Endothelial cell of umbilical vein (primary cell): ENCODE results near the gene CNBD2. TPM values are rescaled to one million over a fixed set of nuclear protein-coding genes. Genes with fewer than 3 reads are reported as not detected.
A peak's percentile ranks its signal among the peaks of the same experiment; 100 is the strongest.

Experiments used
- BruUV-seq: library from RNA; stranded (reverse); fragments of 400-500 nt; replicated peaks from 2 replicates; lab custom pipeline; 2021; lab: Mats Ljungman, UMichigan
- CTCF ChIA-PET: fragments of 300-600, 350-600 bp; sonication (Branson Sonifier 250); formaldehyde crosslinking; loops from one replicate; lab custom pipeline; 2021; ENCODE audit warnings: antibody characterized with exemption, inconsistent platforms; lab: Charles Lee
- POLR2A ChIA-PET: fragments of 300-600, 350-600 bp; sonication (Branson Sonifier 250); formaldehyde crosslinking; loops from one replicate; lab custom pipeline; 2021; ENCODE audit warnings: antibody characterized with exemption, inconsistent platforms; lab: Charles Lee
- DNase-seq: peaks from one replicate; pipeline ENCODE4 v3.0.0-alpha.2; 2011; ENCODE audit warnings: low read depth, low spot score
- FAIRE-seq: peaks from 2 replicates; lab custom pipeline; 2011; peaks lifted over from hg19 to GRCh38; lab: Jason Lieb, UNC
- H2AFZ ChIP-seq: 2 replicates; pipeline ENCODE4 v1.6.0; 2012; ENCODE audit warnings: low read depth, low read length, control low read depth, inconsistent platforms
- H3K27ac ChIP-seq: 2 replicates; pipeline ENCODE4 v1.5.1; 2011; ENCODE audit warnings: low read depth, mild to moderate bottlenecking, control low read depth, low read length, moderate library complexity; ENCODE audit not compliant: insufficient read depth
- H3K27me3 ChIP-seq, 2 experiments: 2 replicates each; pipeline versions ENCODE4 v1.6.0 to v1.6.1; 2011; ENCODE audit warnings: low read length in 2 of 2, mixed read lengths in 1 of 2; ENCODE audit not compliant: control insufficient read depth in 2 of 2, insufficient read depth in 2 of 2
- H3K36me3 ChIP-seq, 2 experiments: 2 replicates in 1 of 2; 3 replicates in 1 of 2; pipeline ENCODE4 v1.5.1; 2011; ENCODE audit warnings: low read length in 2 of 2, mild to moderate bottlenecking in 1 of 2, moderate library complexity in 1 of 2; ENCODE audit not compliant: control insufficient read depth in 2 of 2, insufficient read depth in 2 of 2; ENCODE audit errors: extremely low read depth in 1 of 2
- H3K4me1 ChIP-seq: 3 replicates; pipeline ENCODE4 v1.5.1; 2011; ENCODE audit warnings: mild to moderate bottlenecking, low read length; ENCODE audit not compliant: control insufficient read depth, insufficient read depth; ENCODE audit errors: extremely low read depth
- H3K4me2 ChIP-seq: 2 replicates; pipeline ENCODE4 v1.6.1; 2011; ENCODE audit warnings: low read length, control low read depth, mixed read lengths; ENCODE audit not compliant: insufficient read depth
- H3K4me3 ChIP-seq, 3 experiments: fragments of 200-600 bp in 1 of 3; sonication (generic), shearing (Covaris generic) in 1 of 3; replicated peaks in 1 of 3; 2 replicates each; pipeline ENCODE4 v1.5.1; 2011 to 2016; ENCODE audit warnings: control low read depth in 3 of 3, low read length in 3 of 3, mild to moderate bottlenecking in 2 of 3, inconsistent platforms in 1 of 3, low read depth in 1 of 3, moderate library complexity in 1 of 3; ENCODE audit not compliant: insufficient read depth in 1 of 3
- H3K79me2 ChIP-seq: 2 replicates; pipeline ENCODE4 v1.6.0; 2012; ENCODE audit warnings: low read length, inconsistent platforms; ENCODE audit not compliant: control insufficient read depth, insufficient read depth
- H3K9ac ChIP-seq: replicated peaks from 2 replicates; pipeline ENCODE3; 2011; ENCODE audit warnings: low read length, control low read depth; ENCODE audit not compliant: insufficient read depth; ENCODE audit errors: extremely low read depth
- H3K9me1 ChIP-seq: replicated peaks from 3 replicates; pipeline ENCODE4 v1.6.0; 2011; ENCODE audit warnings: mild to moderate bottlenecking, low read length; ENCODE audit not compliant: control insufficient read depth, insufficient read depth; ENCODE audit errors: extremely low read depth
- H3K9me3 ChIP-seq: replicated peaks from 2 replicates; pipeline ENCODE4 v1.5.1; 2012; ENCODE audit warnings: low read length, inconsistent platforms; ENCODE audit not compliant: control insufficient read depth, insufficient read depth
- H4K20me1 ChIP-seq: replicated peaks from 2 replicates; pipeline ENCODE3; 2011; ENCODE audit warnings: mild to moderate bottlenecking, low read length; ENCODE audit not compliant: control insufficient read depth, insufficient read depth; ENCODE audit errors: extremely low read depth
- EZH2 ChIP-seq: IDR thresholded peaks from 2 replicates; pipeline ENCODE4 v1.6.1; 2012; ENCODE audit warnings: borderline replicate concordance, low read depth, mild to moderate bottlenecking, moderate library complexity, low read length, inconsistent platforms; ENCODE audit not compliant: severe bottlenecking
- FOS ChIP-seq: IDR thresholded peaks from 2 replicates; pipeline ENCODE4 v1.6.1; 2011; ENCODE audit warnings: mild to moderate bottlenecking, low read length, moderate library complexity, borderline replicate concordance; ENCODE audit not compliant: insufficient read depth
- MYC ChIP-seq: IDR thresholded peaks from one replicate; pipeline ENCODE4 v1.6.1; 2011; ENCODE audit warnings: mild to moderate bottlenecking, low read depth, low read length
- POLR2AphosphoS5 ChIP-seq: IDR thresholded peaks from 2 replicates; pipeline ENCODE4 v1.6.1; 2012; ENCODE audit warnings: low read depth, mild to moderate bottlenecking, control low read depth, low read length, moderate library complexity; ENCODE audit not compliant: insufficient read depth
- dilution Hi-C: fragments of 300-500 bp; cut with MboI; formaldehyde crosslinking; loops from one replicate; pipeline ENCODE4 v1.15.0; 2019; ENCODE audit warnings: low sequenced_read_pairs; ENCODE audit not compliant: extremely low pct_ligation_motif_present
- intact Hi-C: fragments of 100-400 bp; cut with micrococcal nuclease; formaldehyde crosslinking; loops from one replicate; pipeline ENCODE4 v1.10.0; 2022
- polyA plus RNA-seq, 4 experiments: library from polyadenylated mRNA; depleted of rRNA in 3 of 4; stranded (reverse) in 3 of 4; unstranded in 1 of 4; fragments of >200 nt; gene quantifications; 2 replicates each; pipeline versions ENCODE4 v1.2.1 to v1.2.3, GENCODE V29; 2011 to 2012; ENCODE audit warnings: missing spikeins in 1 of 4
- total RNA-seq: library from RNA; stranded (reverse); gene quantifications from 2 replicates; pipeline ENCODE4 v1.2.3, GENCODE V29; 2021

CNBD2 gene
- total and polyA plus RNA-seq, 2 donors (not counting 3 experiments of a cell fraction or from before 2014, with no cell fraction given), result 4.9 to 7.5 TPM

- H3K9ac ChIP-seq, result no peak overlapping the region
- H3K36me3 ChIP-seq, result peaks cover 0 to 3% of the 10 kb centered on the region in 2 experiments
- no peak for TF ChIP-seq MYC
- TF ChIP-seq FOS, result peak; percentile 55
- TF ChIP-seq POLR2AphosphoS5, result no peak
- H3K27me3 ChIP-seq, result no peaks in the 10 kb centered on the region
- intact Hi-C loops, result no loop called here
- peaks cover 28% of the 10 kb centered on the region for H3K79me2 ChIP-seq
- no peak overlapping the region for H3K4me3 ChIP-seq
- no peak overlapping the region for H2AFZ ChIP-seq
- no peaks in the 10 kb centered on the region for H4K20me1 ChIP-seq
- H3K4me1 ChIP-seq, result peaks cover 8% of the 10 kb centered on the region
- no TSS peak for BruUV-seq
- ChIA-PET POLR2A (interaction anchor here (1.0 to 1.1 kb wide), 2 partner anchors 45 to 51 kb away, joined by 3 to 4 read pairs; no protein-coding TSS in a partner anchor), CTCF (interaction anchor here (0.7 to 1.1 kb wide), 3 partner anchors 51 to 95 kb away, joined by 3 to 6 read pairs (median 5); no protein-coding TSS in a partner anchor)
- DNase-seq (peak; percentile 23), FAIRE-seq (no peak)
- H3K4me2 ChIP-seq, result no peak overlapping the region
- H3K27ac ChIP-seq, result no peak overlapping the region
- no peaks in the 10 kb centered on the region for H3K9me3 ChIP-seq
- no peaks in the 10 kb centered on the region for H3K9me1 ChIP-seq
- dilution Hi-C loops, result no loop called here
Measured at GRCh38 chr20:36043441-36043840, 75.1 kb downstream of the CNBD2 start.

GRCh38 chr20:36043892-36044515 is 75.6 kb downstream of the CNBD2 start:
- Histone ChIP-seq H3K4me2 (no peak overlapping the region), H3K9me3 (no peaks in the 10 kb centered on the region), H3K9ac (no peak overlapping the region), H3K36me3 (peaks cover 0 to 3% of the 10 kb centered on the region in 2 experiments), H3K79me2 (peaks cover 33% of the 10 kb centered on the region), H2AFZ (no peak overlapping the region), H4K20me1 (no peaks in the 10 kb centered on the region), H3K4me1 (peaks cover 8% of the 10 kb centered on the region), H3K27me3 (no peaks in the 10 kb centered on the region), H3K9me1 (no peaks in the 10 kb centered on the region), H3K4me3 (no peak overlapping the region), H3K27ac (no peak overlapping the region)
- TF ChIP-seq POLR2AphosphoS5 (peak; percentile 16), EZH2 (no peak), MYC (no peak)
- no peak for FAIRE-seq
- intact Hi-C loops, result no loop called here
- no TSS peak for BruUV-seq
- dilution Hi-C loops, result no loop called here
- POLR2A ChIA-PET, result interaction anchor here (1.0 to 1.2 kb wide), 3 partner anchors 21 to 51 kb away, joined by 3 to 4 read pairs (median 3); no protein-coding TSS in a partner anchor
- DNase-seq, result no peak
- CTCF ChIA-PET, result interaction anchor here (0.7 to 1.3 kb wide), 4 partner anchors 51 to 94 kb away, joined by 3 to 6 read pairs (median 4); no protein-coding TSS in a partner anchor
